DND-41 (cell line): Measurements from ENCODE around the gene MS4A1.

Experiments
- ATAC-seq: fragments of 200-7000 bp; cut with Tn5 transposase; 3 replicates; pipeline ENCODE4 v1.9.1; 2021; ENCODE audit warnings: low read depth; ENCODE audit not compliant: insufficient read depth
- DNase-seq: peaks from one replicate; pipeline ENCODE4 v3.0.0-alpha.2; 2020
- H2AFZ ChIP-seq: 2 replicates; pipeline ENCODE4 v1.6.0; 2012; ENCODE audit warnings: low read depth, low read length
- H3K27ac ChIP-seq: 2 replicates; pipeline ENCODE4 v1.5.1; 2012; ENCODE audit warnings: low read length, inconsistent platforms
- H3K27me3 ChIP-seq: fragments of 200-600 bp; sonication (generic); 2 replicates; pipeline ENCODE4 v1.6.0; 2012; ENCODE audit warnings: low read length, mild to moderate bottlenecking, inconsistent platforms; ENCODE audit not compliant: insufficient read depth, poor library complexity
- H3K36me3 ChIP-seq: 2 replicates; pipeline ENCODE4 v1.5.1; 2012; ENCODE audit warnings: low read length, inconsistent platforms; ENCODE audit not compliant: insufficient read depth
- H3K4me1 ChIP-seq: 2 replicates; pipeline ENCODE4 v1.5.1; 2012; ENCODE audit warnings: mild to moderate bottlenecking, low read length; ENCODE audit not compliant: insufficient read depth
- H3K4me2 ChIP-seq: 2 replicates; pipeline ENCODE4 v1.6.0; 2012; ENCODE audit warnings: mild to moderate bottlenecking, moderate library complexity, low read length, inconsistent platforms; ENCODE audit not compliant: insufficient read depth
- H3K4me3 ChIP-seq, 2 experiments: fragments of 200-600 bp in 1 of 2; shearing (Covaris generic) in 1 of 2; 2 replicates each; pipeline ENCODE4 v1.5.1; 2012 to 2016; ENCODE audit warnings: inconsistent platforms in 2 of 2, low read length in 2 of 2, mild to moderate bottlenecking in 2 of 2, low read depth in 1 of 2, moderate library complexity in 1 of 2
- H3K79me2 ChIP-seq: 2 replicates; pipeline ENCODE4 v1.6.0; 2012; ENCODE audit warnings: low read length, inconsistent platforms; ENCODE audit not compliant: insufficient read depth
- H3K9ac ChIP-seq: 2 replicates; pipeline ENCODE4 v1.6.0; 2012; ENCODE audit warnings: low read depth, mild to moderate bottlenecking, inconsistent platforms, low read length, moderate library complexity
- H3K9me3 ChIP-seq: 2 replicates; pipeline ENCODE4 v1.5.1; 2012; ENCODE audit warnings: low read length, moderate library complexity, mild to moderate bottlenecking, inconsistent platforms; ENCODE audit not compliant: insufficient read depth, severe bottlenecking
- H4K20me1 ChIP-seq: 2 replicates; pipeline ENCODE4 v1.6.0; 2012; ENCODE audit warnings: low read length; ENCODE audit not compliant: insufficient read depth
- EZH2 ChIP-seq: IDR thresholded peaks from 3 replicates; pipeline ENCODE4 v1.6.1; 2012; ENCODE audit warnings: borderline replicate concordance, low read depth, mild to moderate bottlenecking, moderate library complexity, low read length, inconsistent platforms; ENCODE audit not compliant: severe bottlenecking
- TF ChIP-seq, protein P1 (sequence below): IDR thresholded peaks from 2 replicates; pipeline ENCODE4 v1.5.1; 2012; ENCODE audit warnings: borderline replicate concordance, low read length, moderate library complexity, mild to moderate bottlenecking; ENCODE audit not compliant: poor library complexity, severe bottlenecking; ENCODE audit errors: extremely low read depth

The MS4A1 gene

DNA sequence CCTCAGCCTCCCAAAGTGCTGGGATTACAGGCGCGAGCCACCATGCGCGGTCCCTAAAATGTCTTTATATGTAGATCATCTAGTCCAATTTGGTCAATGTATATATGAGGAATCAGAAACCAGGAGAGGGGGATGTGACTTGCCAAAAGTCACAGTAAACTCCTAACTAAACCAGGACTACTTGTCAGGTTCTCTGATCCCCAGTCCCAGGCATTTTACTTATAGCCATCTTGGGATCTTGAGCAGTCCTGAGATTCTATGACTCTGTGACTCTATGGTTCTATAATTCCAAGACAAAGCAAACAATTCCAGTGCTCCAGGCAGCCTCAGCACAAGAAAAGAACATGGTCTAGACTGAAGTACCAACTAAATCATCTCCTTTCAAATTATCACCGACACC is 26.4 kb upstream of the MS4A1 start, which contains the start of gene MS4A5:
TSS of gene MS4A5 (plus strand) at position 301 of the 400 bp plus-strand sequence. CDS start 103 bp downstream, outside the sequence.
- H3K27me3 ChIP-seq = no peaks in the 10 kb centered on the region
- no peaks in the 10 kb centered on the region for H3K9me3 ChIP-seq
- H4K20me1 ChIP-seq = no peaks in the 10 kb centered on the region
- no peak within 1 kb of the TSS for H2AFZ ChIP-seq
- no peaks in the 10 kb centered on the region for H3K4me1 ChIP-seq
- H3K27ac ChIP-seq = no peak within 1 kb of the TSS
- no peaks in the 10 kb centered on the region for H3K36me3 ChIP-seq
- no peak within 1 kb of the TSS for H3K9ac ChIP-seq
- TF ChIP-seq EZH2 = no peak
- TF ChIP-seq, protein P1, sequence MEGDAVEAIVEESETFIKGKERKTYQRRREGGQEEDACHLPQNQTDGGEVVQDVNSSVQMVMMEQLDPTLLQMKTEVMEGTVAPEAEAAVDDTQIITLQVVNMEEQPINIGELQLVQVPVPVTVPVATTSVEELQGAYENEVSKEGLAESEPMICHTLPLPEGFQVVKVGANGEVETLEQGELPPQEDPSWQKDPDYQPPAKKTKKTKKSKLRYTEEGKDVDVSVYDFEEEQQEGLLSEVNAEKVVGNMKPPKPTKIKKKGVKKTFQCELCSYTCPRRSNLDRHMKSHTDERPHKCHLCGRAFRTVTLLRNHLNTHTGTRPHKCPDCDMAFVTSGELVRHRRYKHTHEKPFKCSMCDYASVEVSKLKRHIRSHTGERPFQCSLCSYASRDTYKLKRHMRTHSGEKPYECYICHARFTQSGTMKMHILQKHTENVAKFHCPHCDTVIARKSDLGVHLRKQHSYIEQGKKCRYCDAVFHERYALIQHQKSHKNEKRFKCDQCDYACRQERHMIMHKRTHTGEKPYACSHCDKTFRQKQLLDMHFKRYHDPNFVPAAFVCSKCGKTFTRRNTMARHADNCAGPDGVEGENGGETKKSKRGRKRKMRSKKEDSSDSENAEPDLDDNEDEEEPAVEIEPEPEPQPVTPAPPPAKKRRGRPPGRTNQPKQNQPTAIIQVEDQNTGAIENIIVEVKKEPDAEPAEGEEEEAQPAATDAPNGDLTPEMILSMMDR = no peak
- ATAC-seq = no peak
- no peak within 1 kb of the TSS for H3K4me2 ChIP-seq
- no peaks in the 10 kb centered on the region for H3K79me2 ChIP-seq
- DNase-seq = no peak
- no peak within 1 kb of the TSS for H3K4me3 ChIP-seq

DNA sequence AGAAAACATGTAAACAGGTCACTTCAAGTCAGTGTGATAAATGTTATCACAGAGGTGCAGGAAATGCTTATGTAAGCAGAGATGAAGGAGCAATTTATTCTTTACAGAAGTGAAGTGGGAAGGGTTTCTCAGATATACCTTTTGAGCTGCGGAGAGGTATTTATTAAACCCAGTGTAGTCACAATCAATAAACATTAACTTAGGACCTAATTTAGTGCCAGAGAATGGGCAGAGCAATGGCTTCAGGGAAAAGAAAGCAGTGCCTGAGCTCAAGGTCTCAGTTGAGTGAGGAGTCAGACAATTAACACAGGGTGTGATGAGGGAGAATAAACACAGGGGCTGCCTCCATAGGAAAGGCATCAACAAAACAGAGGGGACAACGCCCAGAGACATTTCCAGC is 24.4 kb upstream of the MS4A1 start:
- DNase-seq (no peak), ATAC-seq (no peak)
- no peak overlapping the region for H3K4me3 ChIP-seq
- H3K36me3 ChIP-seq = no peaks in the 10 kb centered on the region
- no peaks in the 10 kb centered on the region for H3K79me2 ChIP-seq
- H3K9me3 ChIP-seq = no peaks in the 10 kb centered on the region
- no peaks in the 10 kb centered on the region for H3K27me3 ChIP-seq
- no peaks in the 10 kb centered on the region for H3K4me1 ChIP-seq
- no peak overlapping the region for H3K4me2 ChIP-seq
- H3K9ac ChIP-seq = no peak overlapping the region
- H2AFZ ChIP-seq = no peak overlapping the region
- no peaks in the 10 kb centered on the region for H4K20me1 ChIP-seq
- no peak overlapping the region for H3K27ac ChIP-seq
- TF ChIP-seq EZH2 = no peak
- TF ChIP-seq, protein P1 = no peak

- ATAC-seq = no peak
- H3K79me2 ChIP-seq = no peaks in the 10 kb centered on the region
- no peak for DNase-seq
- no peaks in the 10 kb centered on the region for H3K27me3 ChIP-seq
- no peak overlapping the region for H3K9ac ChIP-seq
- no peaks in the 10 kb centered on the region for H3K36me3 ChIP-seq
- H3K27ac ChIP-seq = no peak overlapping the region
- no peak for TF ChIP-seq EZH2
- TF ChIP-seq, protein P1 = no peak
- H3K4me2 ChIP-seq = no peak overlapping the region
- H3K4me3 ChIP-seq = no peak overlapping the region
- no peaks in the 10 kb centered on the region for H3K4me1 ChIP-seq
- H3K9me3 ChIP-seq = no peaks in the 10 kb centered on the region
- no peaks in the 10 kb centered on the region for H4K20me1 ChIP-seq
- no peak overlapping the region for H2AFZ ChIP-seq
These were observed 22.2 kb upstream of the MS4A1 start for GRCh38 chr11:60433401-60433800.

DNA sequence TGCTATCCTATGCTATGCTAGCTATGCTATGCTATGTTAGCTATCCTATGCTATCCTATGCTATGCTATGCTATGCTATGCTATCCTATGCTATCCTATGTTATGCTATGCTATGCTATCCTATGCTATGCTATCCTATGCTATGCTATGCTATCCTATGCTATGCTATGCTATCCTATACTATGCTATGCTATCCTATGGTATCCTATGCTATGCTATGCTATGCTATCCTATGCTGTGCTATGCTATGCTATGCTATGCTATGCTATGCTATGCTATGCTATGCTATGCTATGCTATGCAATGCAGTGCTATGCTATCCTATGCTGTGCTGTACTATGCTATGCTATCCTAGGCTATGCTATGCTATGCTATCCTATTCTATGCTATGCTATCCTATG is 8.6 kb upstream of the MS4A1 start:
- H3K36me3 ChIP-seq = no peaks in the 10 kb centered on the region
- H3K4me2 ChIP-seq = peak overlapping the region; percentile 56
- H4K20me1 ChIP-seq = no peaks in the 10 kb centered on the region
- ATAC-seq = peak; percentile 35; the same call in 1 of the 3 replicates
- no peaks in the 10 kb centered on the region for H3K79me2 ChIP-seq
- peak overlapping the region; percentile 67 for H3K27ac ChIP-seq
- peak overlapping the region in 1 of 2 experiments; percentile 55; a peak in 1 of 4 replicates for H3K4me3 ChIP-seq
- no peaks in the 10 kb centered on the region for H3K9me3 ChIP-seq
- no peak for DNase-seq
- TF ChIP-seq, protein P1 = no peak
- no peak for TF ChIP-seq EZH2
- H3K27me3 ChIP-seq = no peaks in the 10 kb centered on the region
- peaks cover 18% of the 10 kb centered on the region for H3K4me1 ChIP-seq
- peak overlapping the region; percentile 52 for H3K9ac ChIP-seq
- H2AFZ ChIP-seq = peak overlapping the region; percentile 69
